Amniotic epithelial cell (primary cell): ENCODE results near the gene JAZF1.

Experiments
- DNase-seq: peaks from one replicate; pipeline ENCODE4 v3.0.0-alpha.2; 2010; ENCODE audit warnings: low read depth

The JAZF1 gene

DNA sequence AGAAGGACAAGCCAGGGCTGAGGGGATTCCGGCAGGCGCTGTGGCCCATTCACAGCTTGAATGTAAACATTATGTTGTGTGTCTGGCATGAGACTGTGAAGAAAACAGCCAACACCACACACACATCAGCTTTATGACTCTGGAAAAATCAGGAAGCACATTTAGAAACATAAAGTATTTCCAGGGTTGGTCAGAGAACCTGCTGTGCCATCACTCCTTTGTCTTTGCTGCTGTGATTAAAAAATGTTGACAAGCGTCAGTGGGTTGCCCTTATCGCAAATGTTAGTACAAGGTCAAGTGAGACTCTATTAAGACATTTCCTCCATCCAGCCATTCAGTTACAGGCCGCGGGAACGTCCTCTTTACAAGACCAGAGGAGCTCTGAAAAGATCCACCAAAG is 345.2 kb downstream of the JAZF1 start:
- no peak for DNase-seq

DNA sequence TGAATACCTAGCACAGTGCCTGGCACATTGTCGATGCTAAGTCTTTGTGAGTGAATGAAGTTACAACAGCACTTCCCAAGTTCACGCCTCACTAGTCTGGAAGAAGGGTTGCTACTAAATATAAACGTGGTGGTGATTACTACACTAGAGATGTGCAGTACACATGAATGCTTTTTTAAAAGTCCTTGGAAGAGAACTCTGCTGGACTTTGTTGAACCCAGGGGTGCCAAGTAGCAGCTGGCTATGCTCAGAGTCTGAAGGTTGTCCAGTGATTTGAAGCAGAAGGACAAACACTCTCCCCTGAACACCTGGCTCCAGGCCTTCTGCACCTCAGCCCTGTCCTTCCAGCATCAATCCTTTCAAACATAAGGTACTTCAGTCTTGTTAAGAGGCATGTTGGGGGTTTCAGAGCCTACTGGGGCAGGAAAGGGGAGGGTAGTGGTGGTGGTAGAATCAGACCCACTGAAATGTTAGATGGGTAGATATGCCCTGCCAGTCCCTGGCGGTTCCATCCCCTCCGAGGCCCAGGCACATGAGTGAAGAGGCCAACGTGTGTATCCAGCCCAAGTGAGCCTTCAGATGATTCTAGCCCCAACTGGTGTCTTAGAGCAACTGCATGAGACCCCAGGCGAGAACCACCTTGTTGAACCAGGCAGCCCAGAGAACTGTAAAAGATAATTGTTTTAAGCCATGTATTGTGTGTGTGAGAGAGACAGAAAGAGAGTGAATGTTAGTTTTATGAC is 346.2 kb downstream of the JAZF1 start:
- DNase-seq: no peak

DNA sequence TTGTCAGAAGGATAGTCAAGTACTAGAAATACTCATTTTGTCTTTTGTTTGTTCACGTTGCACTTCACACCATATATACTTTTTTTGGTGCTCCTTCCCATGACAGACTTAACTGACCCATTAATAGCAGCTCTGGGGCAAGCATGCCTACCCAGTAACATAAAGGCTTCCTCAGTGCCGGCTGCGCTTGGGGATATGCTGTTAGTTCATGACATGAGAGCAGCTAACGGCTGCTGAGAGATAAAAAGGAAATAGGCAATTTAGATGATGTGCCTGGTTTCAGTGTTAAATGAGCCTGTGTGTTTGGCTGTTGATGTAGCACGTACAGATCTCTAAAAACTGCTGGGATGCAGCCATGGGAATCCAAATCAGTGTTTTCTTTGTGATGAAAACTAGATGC is 354.2 kb downstream of the JAZF1 start:
- no peak for DNase-seq

DNA sequence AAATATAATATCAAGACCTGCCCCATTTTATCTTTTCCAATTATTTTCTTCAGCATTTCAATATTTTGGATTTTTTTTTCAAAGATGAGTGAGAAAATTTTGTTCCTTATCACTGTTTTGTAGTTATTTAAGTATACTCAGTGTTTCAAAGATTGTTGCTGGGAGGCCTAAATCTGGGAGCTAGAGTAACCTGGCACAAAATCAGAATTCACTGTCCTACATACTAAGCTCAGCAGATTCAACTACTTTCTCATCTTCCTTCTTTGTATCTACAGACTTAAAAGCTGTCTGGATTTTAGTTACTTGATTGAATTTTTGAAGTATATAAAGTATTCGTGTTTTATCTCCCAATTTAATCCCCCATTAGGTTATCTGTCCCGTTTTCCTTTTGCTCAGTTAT is 354.7 kb downstream of the JAZF1 start:
- no peak for DNase-seq

DNA sequence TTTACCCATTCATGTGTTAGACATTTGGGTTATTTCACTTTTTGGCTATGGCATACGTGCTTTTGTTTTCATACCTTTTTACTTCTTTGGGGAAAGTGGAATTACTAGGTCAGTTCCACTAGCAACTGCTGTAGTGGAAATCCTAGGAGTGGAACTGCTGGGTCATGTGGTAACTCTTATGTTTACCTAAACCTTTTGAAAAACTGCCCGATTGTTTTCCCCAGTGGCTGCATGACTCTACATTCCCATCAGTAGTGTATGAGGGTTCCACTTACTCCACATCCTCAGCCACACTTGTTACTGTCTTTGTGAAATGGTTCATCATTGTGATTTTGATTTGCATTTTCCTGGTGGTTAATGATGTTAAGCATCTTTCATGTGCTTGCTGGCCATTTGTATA is 358.4 kb downstream of the JAZF1 start:
- no peak for DNase-seq

DNA sequence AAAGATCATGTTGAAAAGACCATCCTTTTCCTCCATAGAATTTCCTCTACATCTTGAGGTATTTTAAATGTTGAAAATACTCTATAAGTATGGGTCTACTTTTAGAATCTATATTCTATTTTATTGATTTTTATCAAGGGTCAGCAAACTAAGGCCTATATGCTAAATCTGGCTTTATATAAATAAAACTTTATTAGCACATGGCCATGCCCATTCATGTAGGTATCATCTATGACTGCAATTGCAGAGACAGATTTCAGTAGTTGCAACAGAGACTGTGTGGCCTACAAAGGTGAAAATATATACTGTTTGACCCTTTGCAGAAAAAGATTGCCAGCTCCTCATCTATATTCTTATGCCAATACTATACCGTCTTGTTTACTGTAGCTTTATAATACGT is 367.9 kb downstream of the JAZF1 start:
- no peak for DNase-seq

DNA sequence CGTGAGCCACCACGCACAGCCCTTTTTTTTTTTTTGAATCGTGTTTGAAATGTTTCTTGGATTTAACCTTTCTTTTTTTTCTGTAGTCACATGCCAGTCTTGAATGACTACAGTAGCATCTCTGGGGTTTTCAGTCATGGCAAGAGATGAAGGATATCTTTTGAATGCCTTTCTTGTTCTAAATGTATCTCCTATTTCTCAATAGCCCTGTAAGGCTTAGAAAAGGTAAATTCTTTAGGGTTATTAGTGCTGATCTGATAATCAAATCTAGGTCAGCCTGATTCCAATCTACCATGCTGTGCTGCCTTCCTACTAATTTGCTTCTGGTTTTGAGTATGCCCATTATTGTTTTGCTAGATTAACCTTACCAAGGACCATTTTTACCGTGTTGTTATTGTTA is 370.4 kb downstream of the JAZF1 start:
- no peak for DNase-seq

DNA sequence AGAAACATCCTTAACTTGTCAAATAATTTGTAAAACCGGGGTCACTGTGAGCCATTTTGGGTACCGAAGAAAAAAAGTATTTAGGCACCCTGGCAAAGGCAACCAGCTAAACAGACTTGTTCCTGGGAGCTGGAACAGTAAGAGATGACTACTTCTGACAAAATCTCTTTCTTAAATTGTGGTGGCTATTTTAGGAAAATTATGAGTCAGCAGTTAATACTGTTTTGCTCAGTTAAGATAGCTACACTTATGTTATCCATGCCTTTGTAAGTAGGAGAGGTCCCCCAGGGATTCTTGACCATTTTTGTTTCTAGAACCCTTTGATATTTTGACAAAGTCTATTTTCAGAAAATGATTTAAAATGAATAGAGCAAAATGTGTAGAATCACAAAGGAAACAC is 372.0 kb downstream of the JAZF1 start:
- DNase-seq: peak; percentile 59

DNA sequence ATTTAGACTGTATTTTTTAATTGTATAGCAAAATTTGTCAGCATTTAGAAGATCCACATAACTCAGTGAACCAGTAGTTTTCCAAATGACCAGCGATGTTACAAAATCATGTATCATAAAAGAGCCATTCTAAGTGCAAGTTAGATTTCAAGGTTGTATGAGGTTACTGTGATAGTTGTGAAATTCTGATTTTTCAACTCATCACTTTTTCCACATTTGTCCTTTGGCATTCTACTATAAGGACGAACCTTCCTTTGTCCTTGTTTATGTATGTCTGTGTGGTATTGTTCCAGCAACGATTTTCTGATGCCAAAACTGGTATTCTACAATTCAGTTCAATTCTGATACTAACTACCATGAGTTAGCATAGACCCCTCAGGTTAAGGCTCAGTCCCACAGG is 376.5 kb downstream of the JAZF1 start:
- peak; percentile 35 for DNase-seq

DNA sequence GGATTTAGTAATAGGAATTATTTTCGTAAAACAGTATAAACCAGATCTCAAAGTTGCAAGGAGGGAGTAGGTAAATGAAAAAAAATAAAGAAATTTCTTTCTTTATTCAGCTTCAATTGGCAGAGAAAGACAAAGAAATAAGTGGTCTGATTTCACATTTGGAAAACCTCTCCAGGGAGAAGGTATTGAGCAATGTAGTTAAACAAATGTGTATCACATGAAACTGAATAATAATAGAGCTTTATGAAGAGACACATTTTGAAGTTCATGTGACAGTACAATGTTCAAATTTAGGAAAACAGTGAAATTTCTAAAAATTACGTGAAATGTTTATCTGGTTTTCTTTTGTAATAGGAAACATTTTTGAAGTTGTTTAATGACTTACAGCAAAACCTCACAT is 377.6 kb downstream of the JAZF1 start:
- DNase-seq: peak; percentile 16

DNA sequence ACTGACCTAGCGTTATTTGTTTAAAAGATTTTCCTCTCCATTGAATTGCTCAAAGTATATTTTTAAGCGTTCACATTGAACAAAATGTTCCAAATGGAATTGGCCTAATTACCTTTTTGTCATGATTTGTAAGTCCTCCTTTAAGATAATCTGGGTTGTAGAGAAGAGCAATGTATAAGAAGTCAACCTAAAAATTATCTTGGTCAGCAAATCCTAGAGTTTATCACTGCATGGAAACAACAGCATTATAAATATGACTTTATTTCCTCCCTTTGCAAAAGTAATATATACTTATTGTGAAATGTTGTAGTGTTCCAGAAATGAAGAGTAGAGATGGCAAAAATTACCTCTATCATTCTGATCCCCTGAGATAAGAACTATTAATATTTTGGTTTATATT is 381.4 kb downstream of the JAZF1 start:
- DNase-seq: no peak

DNA sequence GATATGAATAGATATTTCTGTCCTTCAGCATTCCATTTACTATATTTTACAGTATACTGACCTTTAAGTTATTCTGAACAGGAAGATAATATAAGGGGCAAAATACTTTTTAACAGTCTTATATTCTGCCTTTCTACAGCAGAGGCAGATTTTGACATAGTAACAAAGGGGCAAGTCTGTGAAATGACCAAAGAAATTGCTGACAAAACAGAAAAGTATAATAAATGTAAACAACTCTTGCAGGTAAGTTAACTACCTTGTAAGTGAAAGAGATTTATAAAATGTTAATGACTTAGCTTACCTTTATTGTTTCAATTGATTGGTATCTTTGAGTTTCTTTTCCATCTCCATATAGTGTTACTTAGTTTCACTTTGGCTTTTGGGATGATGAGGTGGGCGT is 384.6 kb downstream of the JAZF1 start:
- DNase-seq: no peak

DNA sequence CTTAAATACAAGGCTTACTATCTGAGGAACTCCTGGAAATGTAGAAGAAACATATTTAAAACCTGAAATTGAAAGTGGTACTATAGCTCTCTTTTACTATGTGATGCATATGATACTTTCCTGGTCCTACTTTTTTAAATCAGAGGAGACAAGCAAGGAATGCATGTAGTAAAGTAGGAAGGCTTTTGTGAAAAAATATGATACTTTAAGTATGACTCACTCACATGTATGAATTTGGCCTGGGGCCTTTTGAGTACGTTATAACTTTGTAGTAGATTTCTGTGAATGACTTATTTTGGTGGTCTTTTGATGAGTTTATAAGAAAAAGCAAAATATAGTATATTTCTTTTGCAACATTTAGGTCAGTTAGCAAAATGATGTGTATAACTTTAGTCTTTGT is 386.8 kb downstream of the JAZF1 start:
- no peak for DNase-seq

DNA sequence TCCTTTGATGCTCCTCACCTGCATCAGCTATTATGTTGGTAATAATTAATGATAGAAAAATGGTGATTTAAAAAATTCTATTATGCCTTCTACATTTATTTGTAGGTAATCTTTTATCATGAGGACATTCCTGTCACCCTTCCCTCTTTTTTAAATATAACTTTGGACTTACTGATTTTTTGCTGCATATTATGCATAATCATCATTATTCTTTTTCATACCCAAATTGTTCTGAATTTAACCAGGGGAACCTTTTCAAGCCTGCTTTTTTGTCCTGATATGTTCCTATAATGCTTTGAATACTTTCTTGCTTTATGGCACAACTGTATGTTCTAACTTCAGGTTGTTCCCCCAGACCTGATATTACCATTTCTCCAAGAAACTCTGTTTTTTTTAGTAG is 392.2 kb downstream of the JAZF1 start:
- DNase-seq: no peak

DNA sequence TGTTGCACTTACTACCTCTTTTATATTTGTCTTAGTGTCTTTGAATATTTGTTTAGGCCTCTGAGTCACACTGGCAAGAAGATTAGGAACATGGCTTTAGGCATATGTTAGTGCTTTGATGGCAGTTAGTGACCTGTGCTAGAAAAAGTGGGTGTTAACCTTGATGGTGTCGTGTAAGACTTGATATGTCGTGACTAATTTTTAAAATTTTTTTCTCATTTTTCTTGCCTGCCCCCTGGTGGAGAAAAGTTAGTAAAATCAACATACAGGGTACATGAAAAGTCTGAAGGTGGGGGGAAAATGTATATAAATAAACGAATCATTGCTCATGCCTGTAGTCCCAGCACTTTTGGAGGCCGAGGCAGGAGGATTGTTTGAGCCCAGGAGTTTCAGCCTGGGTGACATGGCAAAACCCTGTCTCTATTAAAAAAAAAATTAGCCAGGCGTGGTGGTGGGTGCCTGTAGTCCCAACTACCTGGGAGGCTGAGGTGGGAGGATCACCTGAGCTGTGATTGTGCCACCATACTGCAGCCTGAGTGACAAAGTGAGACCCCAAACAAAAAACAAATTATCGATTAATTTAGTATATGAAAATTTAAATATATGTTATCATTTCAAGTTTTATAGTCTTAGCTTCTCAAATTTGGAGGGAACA is 396.1 kb downstream of the JAZF1 start:
- peak; percentile 51 for DNase-seq

DNA sequence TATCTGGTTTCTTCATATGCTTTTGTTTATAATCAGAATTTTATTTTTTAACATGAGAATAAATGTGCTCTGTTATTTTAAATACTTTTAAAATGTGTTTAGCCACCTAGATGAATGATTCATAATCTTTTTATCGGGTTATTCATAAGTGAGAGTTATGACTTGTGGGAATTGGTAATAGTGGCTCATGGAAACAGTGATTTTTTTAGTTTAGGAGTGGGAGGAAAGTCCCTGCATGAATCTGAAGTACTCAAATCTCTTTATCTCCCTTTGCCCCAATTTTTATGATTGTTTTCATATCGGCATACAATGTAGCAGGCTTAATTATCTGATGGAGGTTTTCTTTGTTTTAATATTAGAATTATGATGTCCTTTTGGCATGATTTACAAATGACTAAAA is 397.7 kb downstream of the JAZF1 start:
- peak; percentile 51 for DNase-seq

DNA sequence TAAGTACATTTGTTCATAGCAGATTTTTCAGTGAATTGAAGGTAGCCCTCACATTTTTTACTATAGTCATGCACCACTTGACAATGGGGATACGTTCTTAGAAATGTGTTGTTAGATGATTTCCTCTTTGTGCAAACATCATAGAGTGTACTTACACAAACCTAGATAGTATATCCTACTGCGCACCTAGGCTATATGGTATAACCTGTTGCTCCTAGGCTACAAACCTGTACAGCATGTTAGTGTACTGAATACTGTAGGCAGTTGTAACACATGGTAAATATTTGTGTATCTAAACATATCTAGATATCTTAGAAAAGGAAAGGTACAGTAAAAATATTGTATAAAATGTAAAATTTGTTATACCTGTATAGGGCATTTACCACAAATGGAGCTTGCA is 399.4 kb downstream of the JAZF1 start:
- DNase-seq: no peak
